Measurements from ENCODE around the gene ZIC4.

The ZIC4 gene

GRCh38 chr3:147406028-147406931 lies at the start of gene ZIC4:
ZIC4 (minus strand) TSS chr3:147406543; CDS start chr3:147402797, 3,746 bp downstream.
- no peak for DNase-seq

GRCh38 chr3:147449669-147450068 lies 43.3 kb upstream of the ZIC4 start:
- DNase-seq, result no peak

GRCh38 chr3:147447224-147447623 lies 40.9 kb upstream of the ZIC4 start:
- DNase-seq, result no peak

- DNase-seq, result no peak
These were observed 25.4 kb upstream of the ZIC4 start for GRCh38 chr3:147431751-147432150.

- DNase-seq, result no peak
These were observed 22.4 kb upstream of the ZIC4 start for GRCh38 chr3:147428754-147429153.

GRCh38 chr3:147428326-147428725 lies 22.0 kb upstream of the ZIC4 start:
- DNase-seq, result no peak

GRCh38 chr3:147427746-147428145 lies 21.4 kb upstream of the ZIC4 start:
- DNase-seq, result no peak

- no peak for DNase-seq
These were observed 20.6 kb upstream of the ZIC4 start for GRCh38 chr3:147426931-147427330.

GRCh38 chr3:147425388-147425850 lies 19.1 kb upstream of the ZIC4 start:
- no peak for DNase-seq

GRCh38 chr3:147424581-147425387 lies 18.4 kb upstream of the ZIC4 start:
- DNase-seq, result no peak

- no peak for DNase-seq
These were observed 17.6 kb upstream of the ZIC4 start for GRCh38 chr3:147423798-147424580.

- no peak for DNase-seq
These were observed 17.1 kb upstream of the ZIC4 start for GRCh38 chr3:147423537-147423797.

- no peak for DNase-seq
These were observed 16.5 kb upstream of the ZIC4 start for GRCh38 chr3:147422601-147423536.

GRCh38 chr3:147422196-147422595 lies 15.9 kb upstream of the ZIC4 start:
- no peak for DNase-seq

- DNase-seq, result no peak
These were observed 15.0 kb upstream of the ZIC4 start for GRCh38 chr3:147421184-147421912.

- DNase-seq, result no peak
These were observed 14.2 kb upstream of the ZIC4 start for GRCh38 chr3:147420353-147421183.

GRCh38 chr3:147419781-147420224 lies 13.5 kb upstream of the ZIC4 start:
- DNase-seq, result no peak

GRCh38 chr3:147418808-147419701 lies 12.7 kb upstream of the ZIC4 start:
- DNase-seq, result no peak

GRCh38 chr3:147418371-147418781 lies 12.0 kb upstream of the ZIC4 start:
- DNase-seq, result no peak
